HS-5 (cell line): ENCODE results near the gene TUSC7.

Experiments used
- DNase-seq: peaks from one replicate; pipeline ENCODE4 v3.0.0-alpha.2; 2012; ENCODE audit warnings: low read depth

Gene TUSC7

DNA sequence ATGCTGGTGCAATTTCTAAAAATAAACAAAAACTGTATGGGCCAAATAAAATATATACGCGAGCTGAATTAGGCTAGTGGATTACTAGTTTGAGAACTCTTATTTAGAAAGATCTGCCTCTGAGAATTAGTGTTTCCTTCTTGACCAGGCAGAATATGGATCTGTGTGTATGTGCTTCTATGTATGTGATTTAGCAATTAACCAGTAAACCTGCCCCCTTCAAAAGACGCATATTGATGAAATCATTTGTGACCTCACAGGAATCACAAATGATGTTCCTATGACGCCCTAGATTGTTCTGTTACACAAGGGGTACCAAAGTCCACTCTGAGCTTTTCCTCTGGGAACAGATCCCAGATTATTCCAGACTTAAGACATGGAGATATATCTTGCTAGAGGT is at the start of gene TUSC7:
Gene TUSC7, plus strand, starts transcription at position 301 of the 400 bp plus-strand sequence.
- DNase-seq = no peak

DNA sequence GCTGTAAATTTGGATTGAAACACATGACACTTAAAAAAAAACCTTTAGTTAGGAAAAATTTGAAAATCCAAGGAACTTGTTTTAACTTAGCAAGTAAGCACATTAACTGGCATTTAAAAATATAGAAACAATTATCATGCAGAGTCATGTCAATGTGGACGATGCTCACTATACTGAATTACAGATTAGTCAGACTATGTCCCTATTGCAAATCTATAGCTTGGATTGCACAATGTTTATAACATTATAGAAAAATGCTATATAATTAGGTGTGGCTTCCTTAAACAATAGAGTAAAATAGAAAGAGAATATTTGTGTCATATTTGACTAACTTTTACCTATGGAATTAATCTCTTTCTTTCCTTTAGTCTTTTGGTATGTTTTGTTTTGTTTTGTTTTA is 48.4 kb upstream of the TUSC7 start:
- no peak for DNase-seq

DNA sequence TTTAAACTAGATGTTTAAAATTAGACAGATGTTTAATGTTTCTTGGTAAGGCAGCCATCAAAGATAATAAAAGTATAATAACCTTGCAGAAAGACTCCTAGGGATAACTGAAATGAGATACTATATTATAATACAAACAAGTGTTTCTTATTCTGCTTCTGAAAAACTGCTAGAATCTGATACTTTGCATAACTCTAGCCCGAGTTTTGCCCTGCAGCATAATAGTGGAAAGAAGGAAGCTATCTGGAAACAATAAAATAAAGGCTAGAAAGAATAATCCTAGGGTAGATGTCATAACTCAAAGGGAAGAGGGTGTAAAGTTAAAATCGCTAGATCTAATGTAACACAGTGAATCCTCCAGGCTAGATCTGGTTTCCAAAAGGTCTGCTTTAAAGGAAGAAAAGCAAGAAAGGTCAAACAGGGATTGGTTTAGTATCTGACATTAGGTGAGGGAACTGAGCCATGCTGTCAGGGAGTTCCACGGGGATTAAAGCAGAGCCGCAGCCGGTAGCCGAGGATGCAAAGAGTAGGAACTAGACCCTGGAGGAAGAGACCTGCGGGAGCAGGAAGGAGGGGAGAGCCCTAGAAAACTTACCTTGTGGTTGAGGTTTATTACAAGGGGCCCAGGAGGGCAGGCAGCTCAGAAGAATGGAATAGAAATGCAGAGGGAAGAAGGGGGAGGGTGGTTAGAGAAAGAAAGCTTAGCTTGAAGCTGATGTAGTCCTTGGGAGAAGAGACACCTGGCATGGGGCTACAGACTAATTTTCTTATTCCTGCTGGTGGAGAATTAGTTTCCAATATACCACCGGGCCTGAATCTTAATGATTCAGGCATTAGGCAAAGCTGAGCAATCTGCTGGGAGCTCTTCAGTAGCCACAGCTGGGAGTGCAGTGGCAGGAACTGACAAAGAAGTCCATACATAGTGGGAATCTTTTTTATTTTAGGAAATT is 46.1 kb upstream of the TUSC7 start:
- DNase-seq = no peak

DNA sequence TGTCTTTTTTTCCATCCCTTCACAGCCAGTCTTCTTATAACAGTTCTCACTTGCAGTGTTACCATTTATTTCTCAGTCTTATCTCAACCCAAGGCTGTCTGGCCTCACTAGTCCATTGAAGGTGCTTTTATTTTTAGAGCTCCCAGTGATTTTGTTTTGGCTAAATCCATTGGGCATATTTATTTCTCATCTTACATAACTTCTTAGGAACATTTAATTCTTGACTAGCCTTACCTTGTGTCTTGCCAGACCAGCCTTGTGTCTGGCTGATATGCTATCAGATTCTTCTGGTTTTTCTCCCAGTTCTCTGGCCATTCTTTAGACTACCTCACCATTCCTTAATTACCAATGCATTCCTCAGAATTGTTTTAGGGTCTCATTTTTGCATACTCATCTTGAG is 42.3 kb upstream of the TUSC7 start:
- no peak for DNase-seq

DNA sequence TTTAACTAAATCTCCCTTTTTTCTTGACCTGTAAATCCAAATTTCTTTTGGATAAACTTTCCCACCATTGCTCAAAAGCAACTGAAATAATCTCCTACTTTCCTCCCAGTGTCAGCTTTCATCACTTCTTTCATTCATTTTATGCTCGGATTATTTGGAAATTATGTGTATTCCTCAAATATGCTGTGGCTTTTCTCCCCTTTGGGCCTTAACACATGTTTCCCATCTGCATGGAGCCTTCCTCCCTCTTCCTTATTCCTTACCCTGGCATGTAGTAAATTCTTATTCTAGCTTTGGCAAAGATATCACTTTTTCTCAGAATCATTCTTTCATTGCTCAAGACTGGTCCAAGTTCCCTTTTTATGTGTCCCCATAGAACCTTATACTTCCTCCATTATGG is 41.8 kb upstream of the TUSC7 start:
- DNase-seq = no peak

DNA sequence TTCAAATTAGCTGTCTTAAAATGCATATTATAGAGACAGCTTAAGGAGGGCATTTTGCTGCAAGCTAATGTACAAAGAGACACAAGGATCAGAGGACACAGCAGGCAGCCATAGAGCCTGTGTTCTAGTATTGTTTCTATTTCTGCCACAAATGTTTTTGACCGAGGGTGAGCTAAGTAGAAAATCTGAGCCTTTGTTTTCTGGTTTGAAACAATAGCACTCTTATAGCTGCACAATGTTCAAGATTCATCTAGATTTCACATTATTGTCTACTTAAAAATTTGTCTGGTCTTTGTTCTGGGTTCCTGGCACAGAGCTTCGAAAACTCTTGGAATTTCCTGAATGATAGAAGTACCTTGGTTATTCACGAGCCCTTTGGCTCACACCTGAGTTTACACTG is 40.0 kb upstream of the TUSC7 start:
- DNase-seq = no peak

GRCh38 chr3:116671151-116671550 is 38.4 kb upstream of the TUSC7 start:
- DNase-seq = no peak

DNA sequence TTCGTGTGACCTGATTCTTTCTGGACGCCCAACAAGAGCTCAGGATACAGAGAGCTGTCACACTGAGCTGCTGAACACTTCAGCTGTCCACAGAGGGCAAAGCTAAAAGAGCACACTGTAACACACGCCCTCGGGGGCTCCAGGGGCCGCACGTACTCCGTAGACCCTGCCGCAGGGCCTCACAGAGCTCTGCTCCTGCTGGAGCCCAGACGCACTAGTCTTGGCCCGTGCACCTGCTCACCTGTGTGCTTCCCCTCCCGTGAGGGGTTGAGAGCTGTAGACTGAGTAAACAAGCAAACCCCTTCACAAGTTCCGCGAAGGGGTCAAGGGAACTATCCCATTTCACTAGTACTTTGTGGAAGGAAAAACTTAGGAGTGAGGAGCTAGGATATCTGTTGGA is 30.7 kb upstream of the TUSC7 start:
- DNase-seq = no peak

DNA sequence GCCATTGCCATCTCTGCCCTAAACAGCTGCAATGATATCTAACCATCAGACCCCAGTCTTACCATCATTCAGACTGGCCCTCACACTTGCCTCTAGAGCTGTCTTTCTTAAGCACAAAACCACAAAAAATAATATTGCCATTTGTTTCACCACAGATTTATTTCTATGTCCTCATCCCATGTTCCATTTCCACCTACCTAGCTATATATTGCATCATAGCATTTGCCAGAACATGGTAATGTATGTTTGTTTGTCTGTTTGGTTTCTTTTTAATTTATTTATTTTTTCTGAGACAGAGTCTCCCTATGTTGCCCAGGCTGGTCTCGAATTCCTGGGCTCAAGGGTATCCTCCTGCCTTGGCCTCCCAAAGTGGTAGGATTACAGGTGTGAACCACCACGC is 18.5 kb upstream of the TUSC7 start:
- DNase-seq = no peak

GRCh38 chr3:116701070-116701469 is 8.5 kb upstream of the TUSC7 start:
- no peak for DNase-seq

DNA sequence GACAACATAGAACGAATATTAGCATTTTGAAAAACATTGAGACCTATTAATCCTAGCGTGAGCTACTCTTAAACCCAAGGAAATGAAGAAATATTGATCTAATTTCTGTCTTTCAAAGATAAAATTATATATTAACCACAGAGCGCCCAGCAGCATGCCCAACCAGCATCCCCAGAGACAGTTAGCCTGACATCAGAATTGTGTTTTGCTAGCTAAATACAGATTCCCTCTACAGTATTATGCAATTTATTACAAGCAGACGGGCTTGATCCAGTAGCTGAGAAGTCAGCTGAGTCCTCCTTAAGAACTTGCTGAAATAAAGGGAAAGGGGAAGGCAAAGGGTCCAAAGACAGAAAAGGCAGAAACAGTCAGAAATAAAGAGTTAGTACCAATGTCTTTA is 7.2 kb upstream of the TUSC7 start:
- DNase-seq = no peak

DNA sequence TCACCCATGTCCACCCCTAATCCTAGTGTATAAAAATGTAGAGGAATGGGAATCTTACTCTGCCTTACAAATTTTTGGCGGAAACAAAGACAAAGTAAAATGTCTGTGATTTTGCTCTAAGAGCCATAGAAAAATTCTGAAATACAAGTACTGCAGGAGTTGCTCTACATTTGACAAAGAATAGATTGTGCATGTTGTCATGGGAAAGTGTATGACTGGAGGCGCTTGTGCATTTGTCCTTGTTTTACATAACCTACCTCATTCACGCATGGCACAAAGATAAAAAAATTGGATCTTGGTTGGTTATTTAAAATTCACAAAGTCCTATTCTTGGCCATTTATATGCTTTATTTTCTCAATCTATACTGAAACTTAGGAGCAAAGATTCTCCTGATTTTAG is 2.0 kb upstream of the TUSC7 start:
- no peak for DNase-seq

- DNase-seq = no peak
Observed at GRCh38 chr3:116716490-116716889, 6.9 kb downstream of the TUSC7 start.

GRCh38 chr3:116717566-116717965 is 8.0 kb downstream of the TUSC7 start:
- DNase-seq = no peak

- DNase-seq = no peak
Observed at GRCh38 chr3:116728454-116728853, 18.9 kb downstream of the TUSC7 start.

- no peak for DNase-seq
Observed at GRCh38 chr3:116734243-116734642, 24.7 kb downstream of the TUSC7 start.

DNA sequence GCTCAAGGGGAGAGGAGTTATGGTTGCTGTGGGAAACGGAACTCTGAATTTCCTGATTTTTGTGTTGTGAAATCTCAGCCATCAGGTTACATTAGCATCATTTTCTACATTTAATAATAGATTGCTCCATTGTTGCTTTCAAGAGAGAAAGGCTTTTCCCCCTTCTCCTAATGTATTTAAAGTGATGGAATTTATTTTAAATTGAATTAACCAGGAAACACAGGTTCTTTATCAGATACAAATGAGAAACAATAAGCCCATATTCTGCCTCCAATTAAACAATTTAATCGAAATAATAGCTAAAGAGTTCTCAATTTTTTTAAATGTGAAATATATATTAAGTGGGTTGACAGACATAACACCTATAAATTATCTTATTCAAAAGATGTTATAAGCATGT is 30.1 kb downstream of the TUSC7 start:
- no peak for DNase-seq

- no peak for DNase-seq
Observed at GRCh38 chr3:116740293-116740692, 30.7 kb downstream of the TUSC7 start.

DNA sequence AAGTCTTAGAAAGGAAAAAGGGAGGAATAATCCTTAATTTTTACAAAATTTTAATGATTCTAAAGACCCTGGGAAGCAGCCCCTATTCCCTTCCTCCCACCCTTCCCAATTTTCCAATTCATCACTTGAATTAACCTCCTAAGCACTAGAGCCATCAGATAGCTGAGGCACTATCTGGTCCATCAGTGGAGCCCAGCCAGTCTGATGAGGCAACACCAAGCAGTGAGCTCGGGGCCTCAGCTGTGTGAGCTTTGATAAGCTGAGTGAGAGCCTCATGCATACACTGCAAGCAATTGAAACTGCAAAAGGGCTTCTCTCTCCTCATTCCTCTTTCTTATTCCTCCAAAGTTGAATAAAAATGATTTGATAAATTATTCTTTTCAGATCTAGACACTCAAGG is 31.9 kb downstream of the TUSC7 start:
- DNase-seq = no peak

DNA sequence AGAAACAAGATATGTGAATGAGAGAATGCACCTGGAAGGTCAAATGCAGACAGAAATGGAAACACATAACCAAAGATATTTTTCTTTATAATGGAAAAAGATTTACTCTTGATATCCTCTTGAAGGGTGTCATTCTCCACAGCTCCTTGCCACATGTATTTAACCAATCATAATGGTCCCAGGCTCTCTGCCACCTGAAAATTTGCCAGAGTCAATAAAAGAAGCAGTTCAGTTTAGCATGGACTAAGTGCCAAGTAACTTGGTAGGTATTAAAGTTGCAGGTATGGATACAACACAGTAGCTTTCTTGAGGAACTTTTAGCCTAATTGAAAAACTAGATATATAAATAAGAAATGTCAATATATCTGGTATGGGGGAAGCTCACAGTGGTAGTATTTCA is 33.5 kb downstream of the TUSC7 start:
- no peak for DNase-seq

- DNase-seq = no peak
Observed at GRCh38 chr3:116749388-116749787, 39.8 kb downstream of the TUSC7 start.

GRCh38 chr3:116757315-116757714 is 47.7 kb downstream of the TUSC7 start:
- DNase-seq = no peak

DNA sequence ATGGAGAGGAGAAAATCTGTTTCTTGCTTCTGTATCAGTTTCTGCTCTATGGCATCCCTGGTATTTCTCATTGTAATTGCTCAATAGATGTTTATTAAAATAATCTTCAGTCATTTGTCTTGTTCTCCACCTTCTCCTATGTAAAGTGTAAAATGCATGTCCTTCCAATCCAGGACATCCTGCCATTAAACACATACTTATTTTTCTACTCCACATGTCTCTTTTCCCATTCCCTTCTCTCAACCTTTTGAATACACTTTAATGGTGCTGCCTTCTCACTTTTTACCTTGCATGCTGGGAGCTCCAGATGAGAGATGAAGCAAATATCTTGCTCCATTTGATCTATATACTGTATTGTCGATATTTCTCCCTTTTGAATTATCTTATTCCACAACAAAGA is 49.7 kb downstream of the TUSC7 start:
- no peak for DNase-seq
